HG03460 (cell line): ENCODE data around the gene ZFYVE19.

Experiments used
- ATAC-seq: cut with Tn5 transposase; IDR thresholded peaks from one replicate; pipeline ENCODE4 v1.9.1; 2021; ENCODE audit not compliant: unreplicated experiment

ZFYVE19 gene

GRCh38 chr15:40807028-40807887, at the start of gene ZFYVE19, which contains the start of gene DNAJC17:
TSS of gene ZFYVE19 (plus strand) at chr15:40807089. CDS start at chr15:40807590, 501 bp downstream.
TSS of gene DNAJC17 (minus strand) at chr15:40807473. CDS start at chr15:40807446, 27 bp downstream.
- peak; percentile 88 for ATAC-seq

GRCh38 chr15:40759961-40760360, 46.9 kb upstream of the ZFYVE19 start:
- no peak for ATAC-seq

- ATAC-seq, result no peak
Observed at GRCh38 chr15:40762919-40763800, 43.7 kb upstream of the ZFYVE19 start.

- ATAC-seq, result no peak
Observed at GRCh38 chr15:40763801-40764628, 42.9 kb upstream of the ZFYVE19 start, which contains the start of gene GCHFR. TSS of gene GCHFR (plus strand) at chr15:40764068. CDS start at chr15:40764181, 113 bp downstream.

GRCh38 chr15:40764629-40765103, 42.2 kb upstream of the ZFYVE19 start:
- ATAC-seq, result no peak

- no peak for ATAC-seq
Observed at GRCh38 chr15:40766194-40766815, 40.6 kb upstream of the ZFYVE19 start.

- no peak for ATAC-seq
Observed at GRCh38 chr15:40766906-40767837, 39.7 kb upstream of the ZFYVE19 start.

- ATAC-seq, result no peak
Observed at GRCh38 chr15:40767838-40768500, 38.9 kb upstream of the ZFYVE19 start.

- no peak for ATAC-seq
Observed at GRCh38 chr15:40768521-40769273, 38.2 kb upstream of the ZFYVE19 start.

- ATAC-seq, result peak; percentile 50
Observed at GRCh38 chr15:40769274-40770146, 37.4 kb upstream of the ZFYVE19 start, which contains the start of gene C15orf62. TSS of gene C15orf62 (plus strand) at chr15:40769980. CDS start at chr15:40770496, 516 bp downstream.

GRCh38 chr15:40770147-40770721, 36.7 kb upstream of the ZFYVE19 start:
- ATAC-seq, result no peak

GRCh38 chr15:40771242-40771641, 35.6 kb upstream of the ZFYVE19 start:
- ATAC-seq, result no peak

GRCh38 chr15:40772014-40772413, 34.9 kb upstream of the ZFYVE19 start:
- no peak for ATAC-seq

- no peak for ATAC-seq
Observed at GRCh38 chr15:40773496-40773895, 33.4 kb upstream of the ZFYVE19 start.

GRCh38 chr15:40773902-40774301, 33.0 kb upstream of the ZFYVE19 start:
- ATAC-seq, result no peak

- no peak for ATAC-seq
Observed at GRCh38 chr15:40775007-40775406, 31.9 kb upstream of the ZFYVE19 start.
